ENCODE data around the gene TNIP1.

- TF ChIP-seq POLR2A (IDR thresholded peaks at IDR 0.05; ENCODE audit: low read depth, low read length) (no peak), TAF1 (IDR thresholded peaks at IDR 0.05; ENCODE audit: low read depth, low read length) (no peak)
Observed at GRCh38 chr5:150993422-150993821, 87.4 kb downstream of the TNIP1 start.

All from GM12891 (cell line).